Glomerular visceral epithelial cell (primary cell): ENCODE results near the gene SLF2.
"Not testable (repeated sequence)": the region's sequence is repeated elsewhere in the genome, so short reads cannot be mapped to it uniquely, and the experiment has no call there.

ENCODE experiments used
- DNase-seq: peaks from one replicate; pipeline ENCODE4 v3.0.0-alpha.2; 2016; ENCODE audit errors: extremely low spot score

The SLF2 gene

GRCh38 chr10:100879741-100880360, 32.9 kb upstream of the SLF2 start:
- peak; percentile 35 for DNase-seq

GRCh38 chr10:100881556-100882213, 31.1 kb upstream of the SLF2 start:
- DNase-seq: no peak

- no peak for DNase-seq
These were observed 30.5 kb upstream of the SLF2 start for GRCh38 chr10:100882252-100882651.

- DNase-seq: no peak
These were observed 30.0 kb upstream of the SLF2 start for GRCh38 chr10:100882671-100883311.

GRCh38 chr10:100883312-100883821, 29.4 kb upstream of the SLF2 start:
- DNase-seq: no peak

GRCh38 chr10:100885611-100886010, 27.2 kb upstream of the SLF2 start:
- not testable (repeated sequence) for DNase-seq

GRCh38 chr10:100886091-100886490, 26.7 kb upstream of the SLF2 start:
- no peak for DNase-seq

- no peak for DNase-seq
These were observed 26.2 kb upstream of the SLF2 start for GRCh38 chr10:100886521-100886920.

- DNase-seq: no peak
These were observed 25.8 kb upstream of the SLF2 start for GRCh38 chr10:100886963-100887362.

- no peak for DNase-seq
These were observed 24.9 kb upstream of the SLF2 start for GRCh38 chr10:100887761-100888296.

GRCh38 chr10:100888957-100889356, 23.8 kb upstream of the SLF2 start:
- DNase-seq: no peak

GRCh38 chr10:100889546-100889945, 23.2 kb upstream of the SLF2 start:
- DNase-seq: no peak

GRCh38 chr10:100890141-100890672, 22.6 kb upstream of the SLF2 start:
- DNase-seq: no peak

GRCh38 chr10:100890673-100891317, 22.0 kb upstream of the SLF2 start:
- peak; percentile 93 for DNase-seq

GRCh38 chr10:100894033-100894432, 18.7 kb upstream of the SLF2 start:
- no peak for DNase-seq

GRCh38 chr10:100894589-100895294, 18.0 kb upstream of the SLF2 start:
- DNase-seq: no peak

GRCh38 chr10:100895346-100895745, 17.4 kb upstream of the SLF2 start:
- DNase-seq: no peak

GRCh38 chr10:100895896-100896295, 16.9 kb upstream of the SLF2 start:
- no peak for DNase-seq

- no peak for DNase-seq
These were observed 15.8 kb upstream of the SLF2 start for GRCh38 chr10:100896876-100897461.

- DNase-seq: no peak
These were observed 14.8 kb upstream of the SLF2 start for GRCh38 chr10:100897976-100898375.

GRCh38 chr10:100899171-100899570, 13.6 kb upstream of the SLF2 start:
- DNase-seq: no peak
